Gastrocnemius medialis (tissue), 4 donors: ENCODE results near the gene ALOX15. TPM values are rescaled to one million over a fixed set of nuclear protein-coding genes. Genes with fewer than 3 reads are reported as not detected.

Experiments used
- ATAC-seq, 2 donors: fragments of 150-250 bp; one replicate each; pipeline ENCODE4 v1.9.1; 2016
- DNase-seq, 2 donors: peaks; one replicate each; pipeline ENCODE4 v3.0.0-alpha.2; 2019
- H3K27ac ChIP-seq, 4 donors: fragments of 200-600 bp; sonication (generic); 1 replicate in 1 of 4; 2 replicates in 3 of 4; pipeline ENCODE4 v1.5.1; 2016 to 2018; ENCODE audit warnings: mild to moderate bottlenecking in 2 of 4, moderate library complexity in 1 of 4
- H3K27me3 ChIP-seq, 3 donors: fragments of 200-600 bp; sonication (generic) in 2 of 3; 1 replicate in 1 of 3; 2 replicates in 2 of 3; pipeline versions ENCODE4 v1.5.1 to v1.6.0; 2016 to 2019; ENCODE audit warnings: mild to moderate bottlenecking in 1 of 3, moderate library complexity in 1 of 3
- H3K36me3 ChIP-seq, 2 donors: fragments of 200-600 bp; sonication (generic) in 1 of 2; one replicate each; pipeline ENCODE4 v1.5.1; 2017 to 2018
- H3K4me1 ChIP-seq, 2 donors: fragments of 200-600 bp; sonication (generic) in 1 of 2; one replicate each; pipeline ENCODE4 v1.5.1; 2016 to 2017; ENCODE audit warnings: mild to moderate bottlenecking in 2 of 2
- H3K4me3 ChIP-seq, 4 donors: fragments of 200-600 bp; sonication (generic) in 3 of 4; 1 replicate in 1 of 4; 2 replicates in 3 of 4; pipeline ENCODE4 v1.5.1; 2016 to 2019; ENCODE audit warnings: mild to moderate bottlenecking in 2 of 4
- H3K9me3 ChIP-seq, 3 donors: fragments of 200-600 bp; sonication (generic) in 2 of 3; 1 replicate in 1 of 3; 2 replicates in 2 of 3; pipeline ENCODE4 v1.5.1; 2016 to 2019
- CTCF ChIP-seq, 5 experiments: fragments of 450-650 bp in 3 of 5; fragments of 200-600 bp in 2 of 5; sonication (generic) in 2 of 5; IDR thresholded peaks in 4 of 5; conservative IDR thresholded peaks in 1 of 5; 1 replicate in 4 of 5; 2 replicates in 1 of 5; pipeline ENCODE4 v1.5.1; 2016 to 2019; ENCODE audit warnings: antibody characterized with exemption in 5 of 5, mild to moderate bottlenecking in 3 of 5, moderate library complexity in 3 of 5
- POLR2A ChIP-seq, 2 donors: fragments of 450-650 bp; IDR thresholded peaks; one replicate each; pipeline ENCODE4 v1.6.1; 2017; ENCODE audit warnings: antibody characterized with exemption in 2 of 2, mild to moderate bottlenecking in 2 of 2, moderate library complexity in 2 of 2
- in situ Hi-C, 4 donors: fragments of 200-750 bp; cut with MboI; loops; one replicate each; pipeline versions ENCODE4 v1.15.0 to v1.8.0; 2017; ENCODE audit warnings: low sequenced_read_pairs in 4 of 4
- intact Hi-C: fragments of 100-400 bp; cut with DNase I; formaldehyde crosslinking; loops from one replicate; pipeline ENCODE4 v1.15.1; 2023; ENCODE audit warnings: low total_unique reads
- total RNA-seq, 4 donors: library from RNA; depleted of rRNA; stranded (reverse); fragments of >200 nt; gene quantifications; one replicate each; pipeline versions ENCODE4 v1.1.0 to v1.2.3, GENCODE V29; 2016

Gene ALOX15
- total RNA-seq, 4 donors from 2014 or later, result not detected

- Histone ChIP-seq H3K9me3 (no peaks in the 10 kb centered on the region), H3K36me3 (no peaks in the 10 kb centered on the region), H3K27me3 (no peaks in the 10 kb centered on the region), H3K27ac (peak overlapping the region; percentile 76 to 100 (median 92)), H3K4me1 (peaks cover 6 to 26% of the 10 kb centered on the region in 2 donors), H3K4me3 (no peak overlapping the region)
- intact Hi-C loops, result loop anchor here (5.0 kb wide), 1 partner anchor 35 kb away; the partner anchor contains the start of gene SMTNL2
- in situ Hi-C loops, result no loop called here
- ATAC-seq (peak; percentile 69 to 73), DNase-seq (peak in 1 of 2 donors; percentile 59)
- TF ChIP-seq POLR2A (IDR thresholded peaks at IDR 0.05), result peak in 1 of 2 donors; percentile 6
- TF ChIP-seq CTCF (IDR thresholded peaks at IDR 0.05 in 4 of 5, conservative IDR thresholded peaks at IDR 0.05 in 1 of 5), result no peak
Measured at GRCh38 chr17:4617590-4618351, 23.7 kb downstream of the ALOX15 start.

- TF ChIP-seq POLR2A (IDR thresholded peaks at IDR 0.05) (no peak), CTCF (IDR thresholded peaks at IDR 0.05 in 4 of 5, conservative IDR thresholded peaks at IDR 0.05 in 1 of 5) (no peak)
- H3K4me1 ChIP-seq, result peaks cover 7 to 33% of the 10 kb centered on the region in 2 donors
- in situ Hi-C loops, result no loop called here
- no peaks in the 10 kb centered on the region for H3K27me3 ChIP-seq
- no peaks in the 10 kb centered on the region for H3K9me3 ChIP-seq
- DNase-seq (peak in 1 of 2 donors; percentile 55), ATAC-seq (peak; percentile 32 to 40)
- intact Hi-C loops, result loop anchor here (5.0 kb wide), 1 partner anchor 35 kb away; the partner anchor contains the start of gene SMTNL2
- H3K36me3 ChIP-seq, result no peaks in the 10 kb centered on the region
- H3K27ac ChIP-seq, result peak overlapping the region; percentile 76 to 100 (median 92)
- H3K4me3 ChIP-seq, result no peak overlapping the region
Measured at GRCh38 chr17:4617090-4617489, 24.4 kb downstream of the ALOX15 start.

GRCh38 chr17:4616476-4616875 lies 25.0 kb downstream of the ALOX15 start:
- intact Hi-C loops (loop anchor here (5.0 kb wide), 1 partner anchor 34 kb away; the partner anchor contains the start of gene SMTNL2), in situ Hi-C loops (no loop called here)
- TF ChIP-seq CTCF (IDR thresholded peaks at IDR 0.05 in 4 of 5, conservative IDR thresholded peaks at IDR 0.05 in 1 of 5) (no peak), POLR2A (IDR thresholded peaks at IDR 0.05) (no peak)
- DNase-seq (no peak), ATAC-seq (peak in 1 of 2 donors; percentile 1)
- no peaks in the 10 kb centered on the region for H3K36me3 ChIP-seq
- peaks cover 13 to 33% of the 10 kb centered on the region in 2 donors for H3K4me1 ChIP-seq
- no peak overlapping the region for H3K4me3 ChIP-seq
- no peaks in the 10 kb centered on the region for H3K27me3 ChIP-seq
- no peaks in the 10 kb centered on the region for H3K9me3 ChIP-seq
- H3K27ac ChIP-seq, result peak overlapping the region; percentile 76 to 100 (median 92)

GRCh38 chr17:4610656-4611055 lies 30.8 kb downstream of the ALOX15 start:
- in situ Hi-C loops (no loop called here), intact Hi-C loops (no loop called here)
- peaks cover 55 to 60% of the 10 kb centered on the region in 2 donors for H3K4me1 ChIP-seq
- peak overlapping the region; percentile 6 to 32 (median 20) for H3K4me3 ChIP-seq
- peaks cover 0 to 12% of the 10 kb centered on the region in 2 donors for H3K36me3 ChIP-seq
- H3K27me3 ChIP-seq, result no peaks in the 10 kb centered on the region
- ATAC-seq (peak; percentile 6 to 10), DNase-seq (peak in 1 of 2 donors; percentile 59)
- peak overlapping the region; percentile 86 to 100 (median 94) for H3K27ac ChIP-seq
- no peak for TF ChIP-seq CTCF (IDR thresholded peaks at IDR 0.05 in 4 of 5, conservative IDR thresholded peaks at IDR 0.05 in 1 of 5)
- no peak for TF ChIP-seq POLR2A (IDR thresholded peaks at IDR 0.05)
- H3K9me3 ChIP-seq, result no peaks in the 10 kb centered on the region
